Activated gamma-delta T cell treated with Interleukin-2 at 50 U/mL for 16 hours (primary cell): ENCODE results near the gene ST8SIA4.

Experiments used
- DNase-seq: peaks from one replicate; pipeline ENCODE4 v3.0.0-alpha.2; 2020

The ST8SIA4 gene

GRCh38 chr5:100903039-100903887, at the start of gene ST8SIA4:
ST8SIA4 (minus strand) TSS chr5:100903282; CDS start chr5:100902955, 327 bp downstream.
- peak; percentile 91 for DNase-seq

GRCh38 chr5:100950985-100951384, 47.9 kb upstream of the ST8SIA4 start:
- DNase-seq = no peak

GRCh38 chr5:100913298-100913697, 10.2 kb upstream of the ST8SIA4 start:
- no peak for DNase-seq

GRCh38 chr5:100909034-100909433, 6.0 kb upstream of the ST8SIA4 start:
- no peak for DNase-seq

GRCh38 chr5:100905259-100905914, 2.3 kb upstream of the ST8SIA4 start:
- DNase-seq = no peak

GRCh38 chr5:100904259-100904861, 1.3 kb upstream of the ST8SIA4 start:
- DNase-seq = peak; percentile 36

- DNase-seq = no peak
These were observed 543 bp downstream of the ST8SIA4 start for GRCh38 chr5:100902440-100903038.

DNA sequence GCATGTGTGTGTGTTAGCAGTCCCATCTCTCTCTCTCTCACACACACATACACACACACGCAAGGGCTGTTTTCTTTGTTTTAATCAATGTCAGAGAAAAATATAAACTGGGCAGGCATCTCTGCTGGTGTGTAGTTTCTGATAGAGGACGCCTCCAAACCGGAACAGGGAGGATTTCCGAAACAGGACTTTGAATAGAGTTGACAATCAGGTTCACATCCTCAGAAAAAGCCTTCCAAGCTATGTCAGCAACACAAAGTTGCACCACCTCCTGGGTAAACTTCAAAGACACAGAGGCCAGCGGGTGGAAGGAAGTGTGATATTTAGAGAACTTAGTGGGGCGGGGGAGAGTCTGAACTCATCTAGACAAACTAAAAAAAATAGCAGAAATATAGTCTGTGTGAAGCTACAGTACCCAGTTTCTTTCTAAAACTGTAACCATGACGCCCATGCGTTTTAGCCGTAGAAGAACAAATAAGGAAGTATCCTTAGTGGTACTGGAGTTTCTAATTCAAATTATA, 1.2 kb downstream of the ST8SIA4 start:
- DNase-seq = peak; percentile 63

- DNase-seq = peak; percentile 86
These were observed 2.0 kb downstream of the ST8SIA4 start for GRCh38 chr5:100900796-100901781.

DNA sequence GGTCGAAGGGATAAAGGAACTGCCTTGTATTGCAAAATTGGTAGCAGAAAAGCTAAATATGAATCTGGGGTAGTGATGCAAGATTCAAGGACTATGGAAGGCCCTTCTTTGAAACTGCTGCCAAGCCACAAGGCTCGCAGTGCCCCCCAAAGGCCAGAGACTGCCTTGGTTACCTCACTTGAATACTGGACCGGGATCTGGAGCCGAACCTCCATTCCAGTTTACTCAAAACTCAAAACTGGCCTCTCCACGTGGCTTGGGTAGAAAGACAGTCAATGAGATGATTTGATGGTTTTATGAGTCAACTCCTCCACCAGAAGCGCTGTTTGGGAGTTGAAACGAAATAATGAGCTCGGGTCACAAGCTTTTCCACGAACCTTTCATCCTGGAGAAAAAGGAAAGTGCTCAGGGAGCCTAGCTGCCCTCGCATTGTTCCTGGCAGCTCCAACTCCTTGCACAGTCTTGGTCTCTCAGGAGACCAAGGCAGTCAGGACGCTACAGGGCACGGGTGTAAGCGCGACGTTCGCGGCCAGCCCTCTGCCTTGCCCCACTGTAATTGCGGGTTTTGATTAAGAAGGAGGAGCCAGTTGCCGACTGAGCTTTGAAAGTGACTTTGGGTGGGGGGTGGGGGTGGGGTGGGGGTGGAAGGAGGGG, 2.8 kb downstream of the ST8SIA4 start:
- peak; percentile 32 for DNase-seq

DNA sequence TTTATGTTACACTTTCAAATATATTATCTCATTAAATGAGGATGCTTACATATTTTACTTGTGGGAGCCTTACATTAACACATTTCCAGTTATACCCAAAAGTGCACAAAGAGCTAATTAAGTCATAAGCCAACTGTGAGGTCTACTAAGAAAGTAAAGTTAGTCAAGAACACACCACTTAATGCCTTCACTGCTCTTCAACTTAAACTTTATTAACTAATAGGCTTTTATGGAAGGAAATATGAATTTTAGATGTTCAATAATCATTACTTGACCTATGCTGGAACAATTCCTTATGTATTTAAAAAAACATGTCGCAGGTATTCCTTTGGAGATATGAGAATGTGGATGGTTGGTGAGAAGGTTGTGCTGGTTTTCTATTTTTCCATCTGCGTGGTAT, 3.4 kb downstream of the ST8SIA4 start:
- no peak for DNase-seq

DNA sequence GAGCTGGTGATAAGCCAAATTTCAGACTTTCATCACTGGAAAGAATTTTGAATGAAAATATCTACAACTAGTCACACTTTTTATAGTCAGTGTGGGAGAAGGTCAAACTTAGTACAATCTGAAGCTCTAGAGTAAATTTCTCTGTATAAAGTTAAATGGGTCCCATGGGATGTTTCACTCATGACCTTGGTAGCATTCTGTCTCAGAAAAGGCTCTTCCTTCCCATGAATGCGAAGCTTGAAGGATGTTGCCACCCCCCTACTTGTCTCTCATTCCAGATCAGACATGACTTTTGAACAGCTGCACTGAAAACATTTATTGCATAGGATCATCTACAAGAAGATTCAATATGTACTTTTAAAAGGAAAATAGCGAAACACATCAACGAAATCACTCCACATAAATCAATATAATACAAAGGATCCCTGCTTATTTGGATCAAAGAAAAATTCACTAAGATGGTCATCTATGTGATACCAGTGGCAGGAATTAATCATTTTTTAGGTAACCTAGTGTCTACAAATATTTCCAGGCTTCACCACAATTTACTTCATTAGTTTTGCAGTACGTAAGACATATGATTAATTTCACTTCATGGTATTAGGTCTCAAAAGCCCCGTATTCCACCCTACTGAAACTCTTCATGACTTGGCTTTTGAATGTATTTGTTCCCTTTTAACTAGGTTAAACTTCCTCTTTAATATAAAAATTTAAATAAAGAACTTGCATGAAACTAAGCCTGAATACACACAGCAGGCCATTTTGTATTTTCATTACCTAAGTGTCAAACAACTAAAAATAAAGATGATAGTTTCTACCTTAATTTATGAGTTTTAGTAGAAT, 4.4 kb downstream of the ST8SIA4 start:
- DNase-seq = no peak

DNA sequence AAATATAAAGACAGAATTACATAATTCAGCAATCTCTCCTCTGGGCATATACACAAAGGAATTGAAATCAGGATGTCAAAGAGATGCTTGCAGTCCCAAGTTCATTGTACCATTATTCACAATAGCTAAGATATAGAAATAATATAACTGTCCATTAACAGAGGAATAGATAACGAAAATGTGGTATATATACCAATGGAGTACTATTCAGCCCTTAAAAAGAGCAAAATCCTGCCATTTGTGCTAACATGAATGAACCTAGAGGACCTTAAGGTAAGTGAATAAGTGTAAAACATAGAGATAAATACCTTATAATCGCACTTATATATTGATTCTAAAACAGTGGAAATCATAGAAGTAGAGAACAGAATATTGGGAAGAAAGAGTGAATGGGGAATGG, 7.0 kb downstream of the ST8SIA4 start:
- no peak for DNase-seq

DNA sequence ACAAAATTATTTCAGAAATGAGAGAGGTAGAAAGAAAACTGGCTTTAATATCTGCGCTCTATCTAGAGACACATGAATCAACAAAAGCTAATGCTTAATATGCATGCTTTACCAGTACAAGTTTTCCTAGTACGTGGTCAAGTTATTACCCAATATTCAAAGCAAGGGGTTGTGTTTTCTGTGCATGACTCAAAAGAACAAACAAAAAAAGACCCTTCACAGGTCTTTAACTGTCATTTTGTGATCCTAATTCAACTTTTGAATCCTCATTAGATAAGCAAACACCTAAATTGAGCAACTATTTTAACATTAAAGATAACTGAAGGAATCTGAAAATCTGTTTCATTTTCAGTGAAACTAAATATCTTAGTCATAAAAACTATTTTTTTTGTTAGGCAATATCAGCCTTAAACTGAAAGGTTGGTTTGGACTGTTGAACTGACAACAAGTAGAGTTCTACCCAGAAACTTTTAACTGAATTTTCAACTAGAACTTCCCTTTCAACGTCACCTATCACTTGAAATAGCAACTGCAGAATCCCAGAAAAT, 12.5 kb downstream of the ST8SIA4 start:
- no peak for DNase-seq

DNA sequence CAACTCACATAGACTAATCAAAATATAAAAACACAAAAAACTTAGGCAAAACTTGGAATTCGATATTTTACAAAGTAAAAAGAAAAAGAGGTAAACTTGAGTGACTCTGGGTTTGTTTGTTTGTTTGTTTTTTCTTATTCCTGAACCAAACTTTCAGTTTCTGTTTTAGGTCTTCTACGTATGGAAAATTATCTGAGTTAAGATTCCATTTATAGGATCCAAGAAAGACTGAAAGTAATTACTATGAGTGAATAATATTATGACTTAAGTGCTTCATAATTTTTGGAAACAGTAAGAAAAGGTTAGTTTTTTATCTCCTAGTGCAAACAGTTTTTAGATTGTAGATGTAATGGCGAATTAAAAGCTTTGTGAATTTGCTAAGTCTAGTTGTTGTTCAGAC, 13.2 kb downstream of the ST8SIA4 start:
- no peak for DNase-seq

DNA sequence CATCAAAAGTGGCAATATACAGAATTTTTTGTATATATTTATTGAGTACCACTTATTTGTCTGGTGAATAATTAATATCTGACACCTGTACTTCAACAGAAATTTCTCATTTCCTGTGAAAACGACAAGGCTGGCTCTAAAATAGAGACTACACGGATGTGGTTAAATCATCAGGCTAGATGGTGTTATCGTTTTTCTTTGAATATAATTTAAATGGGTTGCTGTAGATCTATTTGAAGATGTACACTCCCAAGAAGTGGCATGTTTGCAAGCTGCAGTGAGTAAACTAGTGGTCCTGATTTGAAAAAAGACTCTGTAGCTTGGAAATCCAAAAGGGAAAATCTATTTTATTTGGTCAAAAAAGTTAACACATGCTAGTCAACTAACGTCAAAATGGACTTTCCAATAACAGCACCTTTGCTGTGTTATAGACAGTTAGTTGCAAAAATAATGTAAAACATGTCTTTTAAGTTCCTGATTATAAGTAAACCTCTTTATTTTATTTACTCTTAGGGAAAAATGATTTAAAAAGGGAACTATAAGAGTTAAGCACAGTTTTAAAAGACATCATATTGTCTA, 13.8 kb downstream of the ST8SIA4 start:
- DNase-seq = no peak

DNA sequence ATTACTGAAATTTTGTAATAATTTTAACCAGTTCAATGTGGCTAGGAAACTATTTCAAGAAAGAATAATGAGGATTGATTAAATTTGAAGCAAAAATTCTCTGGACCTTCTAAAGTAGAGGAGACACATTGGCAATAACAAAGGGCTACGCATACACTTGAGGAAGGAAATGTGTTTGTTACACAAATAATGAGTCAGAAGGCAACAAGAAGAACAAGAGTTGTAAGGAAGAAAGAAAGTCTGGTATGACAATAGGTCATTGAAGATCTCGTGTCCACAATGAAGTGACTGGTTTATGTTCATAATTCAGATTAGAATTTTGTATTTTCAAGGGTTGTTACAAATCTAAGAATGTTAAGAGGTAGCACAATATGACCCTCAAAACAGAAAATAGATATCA, 25.8 kb downstream of the ST8SIA4 start:
- no peak for DNase-seq

DNA sequence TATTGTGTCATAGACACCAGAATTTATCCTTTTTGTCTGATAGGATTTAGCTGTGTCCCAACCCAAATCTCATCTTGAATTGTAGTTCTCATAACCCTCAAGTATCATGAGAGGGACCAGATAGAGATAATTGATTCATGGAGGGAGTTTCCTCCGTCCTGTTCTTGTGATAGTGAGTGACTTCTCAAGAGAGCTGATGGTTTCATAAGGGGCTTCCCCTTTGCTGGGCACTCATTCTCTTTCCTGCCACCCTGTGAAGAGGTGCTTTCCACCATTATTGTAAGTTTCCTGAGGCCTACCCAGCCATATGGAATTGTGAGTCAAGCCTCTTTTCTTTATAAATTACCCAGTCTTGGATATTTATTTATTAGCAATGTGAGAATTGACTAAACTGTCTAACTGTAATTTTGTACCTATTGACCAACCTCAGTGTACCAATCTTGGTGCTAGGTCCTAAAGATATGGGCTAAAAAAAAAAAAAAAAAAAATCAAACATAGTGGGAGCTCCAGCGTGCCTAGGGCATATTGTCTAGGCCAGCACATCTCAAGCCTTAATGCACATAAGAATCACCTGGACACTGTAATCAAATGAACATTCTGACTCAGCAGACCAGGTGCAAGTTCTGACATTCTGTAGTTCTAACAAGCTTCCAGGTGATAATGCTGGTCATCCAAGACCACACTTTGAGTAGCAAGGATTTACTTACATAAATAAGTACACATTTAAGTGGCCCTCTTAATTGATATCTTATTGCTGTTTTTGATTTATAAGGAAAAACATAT, 30.5 kb downstream of the ST8SIA4 start:
- no peak for DNase-seq

DNA sequence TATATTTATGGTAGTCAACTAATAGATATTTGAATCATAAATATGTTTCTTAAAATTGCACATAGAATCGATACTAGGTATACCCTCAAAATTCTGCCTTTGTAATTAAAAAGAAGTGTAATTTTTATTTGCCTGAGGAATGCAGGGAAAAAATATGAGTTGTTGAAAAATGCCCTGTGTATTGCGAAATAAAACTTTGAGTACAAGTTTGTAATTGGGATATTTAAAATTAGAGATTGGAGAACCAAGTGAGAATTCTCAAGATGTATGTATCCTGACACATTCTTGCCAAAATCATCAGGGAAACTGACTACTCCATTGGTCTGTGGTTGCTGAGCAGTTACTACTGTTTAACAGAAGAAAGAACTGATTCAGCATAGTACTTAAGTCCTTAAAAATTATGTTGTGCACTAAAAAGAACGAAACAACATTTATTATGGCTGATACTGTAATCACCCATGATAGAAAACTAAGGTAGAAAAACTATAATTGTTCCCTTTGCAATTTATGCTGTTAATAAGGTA, 36.0 kb downstream of the ST8SIA4 start:
- no peak for DNase-seq
